HepG2 (cell line): ENCODE results near the gene ZNF79. TPM values are rescaled to one million over a fixed set of nuclear protein-coding genes. Genes with fewer than 3 reads are reported as not detected.

Experiments used
- AHR ChIP-seq: IDR thresholded peaks from 2 replicates; pipeline ENCODE4 v1.6.1; 2018; ENCODE audit warnings: missing genetic modification reagents, missing compliant biosample characterization
- MEIS1 ChIP-seq: sonication (generic); formaldehyde crosslinking; IDR thresholded peaks from 2 replicates; pipeline ENCODE4 v1.9.0; 2021; ENCODE audit warnings: mild to moderate bottlenecking, missing genetic modification reagents, moderate library complexity, borderline replicate concordance
- NFE2L2 ChIP-seq: fragments of 150-350 bp; IDR thresholded peaks from 2 replicates; pipeline ENCODE4 v1.6.1; 2014; ENCODE audit warnings: low read length
- SNRNP70 ChIP-seq: fragments of 200-400 bp; formaldehyde crosslinking; IDR thresholded peaks from 2 replicates; pipeline ENCODE4 v1.6.1; 2017; ENCODE audit warnings: mild to moderate bottlenecking, low read depth, low read length, moderate library complexity
- ZSCAN30 ChIP-seq: sonication (generic); formaldehyde crosslinking; IDR thresholded peaks from 2 replicates; pipeline ENCODE4 v1.5.0; 2020; ENCODE audit warnings: mild to moderate bottlenecking, missing genetic modification reagents
- ZZZ3 ChIP-seq: sonication (generic); formaldehyde crosslinking; IDR thresholded peaks from 2 replicates; pipeline ENCODE4 v1.4.0; 2020; ENCODE audit warnings: missing genetic modification reagents, mild to moderate bottlenecking, borderline replicate concordance
- polyA plus RNA-seq, 8 experiments: library from polyadenylated mRNA; depleted of rRNA in 3 of 8; stranded (reverse) in 7 of 8; unstranded in 1 of 8; fragments of >200 nt; fragmentation: Illumina TruSeq in 4 of 8; extraction: Trizol in 4 of 8; gene quantifications; 2 replicates each; pipeline versions ENCODE4 v1.2.1 to v1.2.3, GENCODE V29; 2011 to 2016; ENCODE audit warnings: low read depth in 4 of 8, missing spikeins in 1 of 8, mixed read lengths in 1 of 8; ENCODE audit not compliant: insufficient read depth in 1 of 8
- total RNA-seq, 5 experiments: library from RNA; depleted of rRNA; stranded (reverse); fragments of >200 nt; fragmentation: Illumina TruSeq; extraction: Trizol; gene quantifications; 2 replicates each; pipeline ENCODE4 v1.2.3, GENCODE V29; 2016; ENCODE audit warnings: low read depth in 1 of 5
- TF ChIP-seq, protein P1 (sequence below): sonication (generic); formaldehyde crosslinking; conservative IDR thresholded peaks from 2 replicates; pipeline ENCODE4 v1.8.0; 2022; ENCODE audit warnings: low read depth, missing genetic modification reagents
- TF ChIP-seq, protein P2 (sequence below): sonication (generic); formaldehyde crosslinking; IDR thresholded peaks from 2 replicates; pipeline ENCODE4 v1.4.0; 2020; ENCODE audit warnings: missing genetic modification reagents, borderline replicate concordance
- TF ChIP-seq, protein P3 (sequence below): fragments of 450-650 bp; IDR thresholded peaks from 2 replicates; pipeline ENCODE4 v1.6.1; 2017

ZNF79 gene
- total and polyA plus RNA-seq, 2 of the 13 experiments (the other 11 are each of a cell fraction or from before 2014, with no cell fraction given): 3.7 to 8.1 TPM

DNA sequence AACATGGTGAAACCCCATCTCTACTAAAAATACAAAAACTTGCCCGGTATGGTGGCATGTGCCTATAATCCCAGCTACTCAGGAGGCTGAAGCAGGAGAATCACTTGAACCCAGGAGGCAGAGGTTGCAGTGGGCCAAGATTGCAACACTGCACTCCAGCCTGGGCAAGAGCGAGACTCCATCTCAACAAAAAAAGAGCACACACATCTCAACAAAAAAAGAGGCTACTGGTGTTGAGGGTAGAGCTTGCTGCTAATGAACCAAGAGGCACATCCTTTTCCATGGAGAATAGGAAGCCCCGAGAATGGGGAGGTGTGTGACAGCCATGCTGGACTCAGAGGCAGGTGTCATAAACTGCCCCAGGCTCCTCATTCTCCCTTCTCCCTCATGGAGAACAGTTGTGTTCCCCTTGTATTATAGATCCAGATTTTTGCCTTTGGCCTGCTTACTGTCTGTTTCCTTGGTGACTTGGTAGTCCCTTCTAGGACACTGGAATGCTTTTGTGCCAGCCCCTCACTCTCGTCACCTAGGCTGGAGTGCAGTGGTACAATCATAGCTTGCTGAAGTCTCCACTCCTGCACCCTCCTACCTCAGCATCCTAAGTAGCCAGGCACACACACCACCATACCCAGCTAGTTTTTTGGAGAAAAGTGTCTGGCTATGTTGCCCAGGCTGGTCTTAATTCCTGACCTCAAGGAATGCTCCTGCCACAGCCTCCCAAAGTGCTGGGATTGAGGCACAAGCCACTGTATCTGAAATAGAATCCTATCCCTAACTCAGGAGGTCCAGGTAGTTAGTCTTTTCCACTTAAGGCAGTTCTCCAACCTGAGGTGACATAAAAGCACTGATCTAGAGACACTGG lies 21.9 kb downstream of the ZNF79 start (continued):
- TF ChIP-seq, protein P1, sequence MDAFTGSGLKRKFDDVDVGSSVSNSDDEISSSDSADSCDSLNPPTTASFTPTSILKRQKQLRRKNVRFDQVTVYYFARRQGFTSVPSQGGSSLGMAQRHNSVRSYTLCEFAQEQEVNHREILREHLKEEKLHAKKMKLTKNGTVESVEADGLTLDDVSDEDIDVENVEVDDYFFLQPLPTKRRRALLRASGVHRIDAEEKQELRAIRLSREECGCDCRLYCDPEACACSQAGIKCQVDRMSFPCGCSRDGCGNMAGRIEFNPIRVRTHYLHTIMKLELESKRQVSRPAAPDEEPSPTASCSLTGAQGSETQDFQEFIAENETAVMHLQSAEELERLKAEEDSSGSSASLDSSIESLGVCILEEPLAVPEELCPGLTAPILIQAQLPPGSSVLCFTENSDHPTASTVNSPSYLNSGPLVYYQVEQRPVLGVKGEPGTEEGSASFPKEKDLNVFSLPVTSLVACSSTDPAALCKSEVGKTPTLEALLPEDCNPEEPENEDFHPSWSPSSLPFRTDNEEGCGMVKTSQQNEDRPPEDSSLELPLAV: 0 out of 2 replicates have a peak, but pooled peaks have one; percentile 31
- TF ChIP-seq SNRNP70 (no peak), ZSCAN30 (CRISPR knock-in tag) (no peak), NFE2L2 (no peak), ZZZ3 (CRISPR knock-in tag) (no peak), MEIS1 (no peak), AHR (CRISPR knock-in tag) (0 out of 2 replicates have a peak, but pooled peaks have one; percentile 51)
- TF ChIP-seq, protein P2, sequence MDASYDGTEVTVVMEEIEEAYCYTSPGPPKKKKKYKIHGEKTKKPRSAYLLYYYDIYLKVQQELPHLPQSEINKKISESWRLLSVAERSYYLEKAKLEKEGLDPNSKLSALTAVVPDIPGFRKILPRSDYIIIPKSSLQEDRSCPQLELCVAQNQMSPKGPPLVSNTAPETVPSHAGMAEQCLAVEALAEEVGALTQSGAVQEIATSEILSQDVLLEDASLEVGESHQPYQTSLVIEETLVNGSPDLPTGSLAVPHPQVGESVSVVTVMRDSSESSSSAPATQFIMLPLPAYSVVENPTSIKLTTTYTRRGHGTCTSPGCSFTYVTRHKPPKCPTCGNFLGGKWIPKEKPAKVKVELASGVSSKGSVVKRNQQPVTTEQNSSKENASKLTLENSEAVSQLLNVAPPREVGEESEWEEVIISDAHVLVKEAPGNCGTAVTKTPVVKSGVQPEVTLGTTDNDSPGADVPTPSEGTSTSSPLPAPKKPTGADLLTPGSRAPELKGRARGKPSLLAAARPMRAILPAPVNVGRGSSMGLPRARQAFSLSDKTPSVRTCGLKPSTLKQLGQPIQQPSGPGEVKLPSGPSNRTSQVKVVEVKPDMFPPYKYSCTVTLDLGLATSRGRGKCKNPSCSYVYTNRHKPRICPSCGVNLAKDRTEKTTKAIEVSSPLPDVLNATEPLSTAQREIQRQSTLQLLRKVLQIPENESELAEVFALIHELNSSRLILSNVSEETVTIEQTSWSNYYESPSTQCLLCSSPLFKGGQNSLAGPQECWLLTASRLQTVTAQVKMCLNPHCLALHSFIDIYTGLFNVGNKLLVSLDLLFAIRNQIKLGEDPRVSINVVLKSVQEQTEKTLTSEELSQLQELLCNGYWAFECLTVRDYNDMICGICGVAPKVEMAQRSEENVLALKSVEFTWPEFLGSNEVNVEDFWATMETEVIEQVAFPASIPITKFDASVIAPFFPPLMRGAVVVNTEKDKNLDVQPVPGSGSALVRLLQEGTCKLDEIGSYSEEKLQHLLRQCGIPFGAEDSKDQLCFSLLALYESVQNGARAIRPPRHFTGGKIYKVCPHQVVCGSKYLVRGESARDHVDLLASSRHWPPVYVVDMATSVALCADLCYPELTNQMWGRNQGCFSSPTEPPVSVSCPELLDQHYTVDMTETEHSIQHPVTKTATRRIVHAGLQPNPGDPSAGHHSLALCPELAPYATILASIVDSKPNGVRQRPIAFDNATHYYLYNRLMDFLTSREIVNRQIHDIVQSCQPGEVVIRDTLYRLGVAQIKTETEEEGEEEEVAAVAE (CRISPR knock-in tag): 0 out of 2 replicates have a peak, but pooled peaks have one; percentile 1
- TF ChIP-seq, protein P3, sequence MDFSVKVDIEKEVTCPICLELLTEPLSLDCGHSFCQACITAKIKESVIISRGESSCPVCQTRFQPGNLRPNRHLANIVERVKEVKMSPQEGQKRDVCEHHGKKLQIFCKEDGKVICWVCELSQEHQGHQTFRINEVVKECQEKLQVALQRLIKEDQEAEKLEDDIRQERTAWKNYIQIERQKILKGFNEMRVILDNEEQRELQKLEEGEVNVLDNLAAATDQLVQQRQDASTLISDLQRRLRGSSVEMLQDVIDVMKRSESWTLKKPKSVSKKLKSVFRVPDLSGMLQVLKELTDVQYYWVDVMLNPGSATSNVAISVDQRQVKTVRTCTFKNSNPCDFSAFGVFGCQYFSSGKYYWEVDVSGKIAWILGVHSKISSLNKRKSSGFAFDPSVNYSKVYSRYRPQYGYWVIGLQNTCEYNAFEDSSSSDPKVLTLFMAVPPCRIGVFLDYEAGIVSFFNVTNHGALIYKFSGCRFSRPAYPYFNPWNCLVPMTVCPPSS: no peak
